Measurements from ENCODE around the gene SAMD13.
"Not testable (repeated sequence)": the region's sequence is repeated elsewhere in the genome, so short reads cannot be mapped to it uniquely, and the experiment has no call there.

SAMD13 gene

DNA sequence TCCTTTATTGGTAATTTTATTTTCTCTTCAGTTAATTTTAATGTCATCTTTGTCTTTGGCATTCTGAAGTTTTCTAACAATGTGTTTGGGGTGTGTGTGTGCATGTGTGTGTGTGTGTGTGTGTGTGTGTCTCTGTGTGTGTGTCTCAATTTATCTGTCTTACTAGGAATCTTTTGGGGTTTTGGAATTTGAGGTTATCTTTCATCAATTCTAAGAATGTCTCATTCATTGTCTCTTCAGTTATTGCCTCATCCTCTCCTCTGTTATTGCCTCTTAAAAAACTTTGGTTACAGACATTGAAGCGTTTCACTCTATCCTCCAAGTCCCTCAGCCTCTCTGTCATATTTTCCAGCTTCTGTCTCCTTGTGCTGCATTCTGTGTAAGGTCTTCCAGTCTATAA, 18.1 kb upstream of the SAMD13 start:
- DNase-seq (ENCODE audit: low read depth in 2 of 2): no peak

DNA sequence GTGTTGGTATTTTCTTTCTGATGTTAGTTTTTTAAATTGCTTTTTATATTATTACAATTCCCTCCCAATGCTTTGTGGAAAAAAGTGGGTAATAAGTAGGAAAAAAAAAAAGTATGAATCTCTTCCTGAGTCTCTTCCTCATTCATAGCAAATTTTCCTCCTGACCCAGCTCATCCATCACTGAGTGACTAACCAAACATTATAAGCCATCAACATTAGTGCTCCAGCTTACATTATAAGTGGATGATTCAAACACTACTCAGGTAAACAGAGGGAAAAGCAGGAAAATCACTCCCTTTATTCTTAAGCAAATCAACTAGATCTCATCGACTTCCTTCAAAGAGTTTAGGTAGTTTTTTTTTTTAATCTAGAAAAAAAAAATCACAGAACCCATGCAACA, 15.4 kb upstream of the SAMD13 start:
- DNase-seq (ENCODE audit: low read depth in 2 of 2): no peak

DNA sequence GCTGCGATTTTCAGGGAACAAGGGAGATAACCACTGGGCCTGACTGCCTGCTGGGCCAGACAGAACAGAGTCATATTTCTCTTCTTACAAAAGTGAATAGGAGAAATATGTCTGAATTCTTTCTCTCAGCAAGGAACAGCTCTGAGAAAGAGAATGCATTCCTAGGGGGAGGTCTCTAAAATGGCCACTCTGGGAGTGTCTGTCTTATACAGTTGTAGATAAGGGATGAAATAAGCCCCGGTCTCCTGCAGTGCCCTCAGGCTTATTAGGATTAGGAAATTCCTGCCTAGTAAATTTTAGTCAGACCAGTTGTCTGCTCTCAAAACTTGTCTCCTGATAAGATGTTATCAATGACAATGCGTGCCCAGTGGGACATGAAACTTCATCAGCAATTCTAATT, 14.1 kb upstream of the SAMD13 start:
- DNase-seq (ENCODE audit: low read depth in 2 of 2): not testable (repeated sequence)

DNA sequence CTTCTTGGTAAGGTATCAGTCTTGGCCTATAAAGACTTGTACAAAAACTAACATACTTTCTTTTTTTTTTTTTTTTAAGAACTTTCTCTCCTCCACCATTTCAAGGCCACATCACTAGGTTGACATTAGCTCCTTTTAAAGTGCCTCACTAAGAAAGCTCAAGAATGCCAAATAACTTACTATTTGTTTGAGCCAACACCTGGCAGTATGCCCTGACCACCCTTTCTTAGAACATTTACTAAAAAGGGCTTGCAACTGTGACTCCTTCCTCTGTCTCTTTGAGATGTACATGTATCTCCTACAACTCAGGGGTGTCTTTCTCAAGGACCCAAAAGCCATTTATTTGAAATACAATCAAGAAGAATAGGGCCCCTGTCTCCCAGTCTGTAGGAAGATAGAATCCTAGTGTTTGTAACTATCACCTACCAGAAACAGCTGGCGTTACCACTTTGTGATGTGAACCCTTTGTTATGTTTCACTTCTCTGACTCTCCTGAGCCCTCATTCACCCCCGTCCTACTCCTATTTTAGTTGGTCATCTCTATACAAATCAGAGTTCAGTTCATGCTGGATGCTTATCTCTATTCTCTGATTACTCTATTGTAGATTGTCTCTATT, 12.2 kb upstream of the SAMD13 start:
- DNase-seq (ENCODE audit: low read depth in 2 of 2): no peak

DNA sequence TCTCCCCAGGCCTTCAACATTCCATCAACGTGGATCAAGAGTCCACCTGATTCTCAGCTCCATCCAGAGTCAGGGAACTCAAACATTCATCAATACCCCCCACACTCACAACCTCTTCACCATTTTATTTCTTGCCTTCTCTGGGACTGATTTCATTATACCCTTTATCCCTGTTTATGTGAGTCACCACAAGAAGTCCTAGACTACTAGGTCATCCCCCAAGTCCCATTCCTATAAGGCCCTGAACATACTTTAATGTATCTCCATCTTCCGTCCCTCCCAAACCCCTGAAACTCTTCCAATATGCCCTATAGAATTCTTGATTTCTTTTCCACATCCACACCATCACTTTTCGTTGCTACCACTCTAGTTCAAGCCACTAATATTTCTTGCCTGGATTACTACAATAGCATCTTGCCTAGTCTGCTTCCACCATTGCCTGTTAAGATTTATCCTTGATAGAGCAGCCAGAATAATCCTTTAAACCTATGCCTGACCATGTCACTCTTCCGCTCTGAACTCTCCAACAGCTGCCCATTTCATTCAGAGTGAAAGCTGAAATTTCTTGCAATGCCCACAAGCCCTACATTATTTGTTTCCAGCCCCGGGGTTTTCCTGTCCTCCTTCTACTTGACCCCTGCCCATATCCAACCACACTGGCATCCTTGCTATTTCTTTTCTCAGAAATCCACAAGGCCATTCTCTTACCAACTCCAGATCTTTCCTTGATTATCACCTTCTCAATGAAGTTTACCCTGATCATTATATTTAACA, 9.4 kb upstream of the SAMD13 start:
- no peak for DNase-seq (ENCODE audit: low read depth in 2 of 2)

DNA sequence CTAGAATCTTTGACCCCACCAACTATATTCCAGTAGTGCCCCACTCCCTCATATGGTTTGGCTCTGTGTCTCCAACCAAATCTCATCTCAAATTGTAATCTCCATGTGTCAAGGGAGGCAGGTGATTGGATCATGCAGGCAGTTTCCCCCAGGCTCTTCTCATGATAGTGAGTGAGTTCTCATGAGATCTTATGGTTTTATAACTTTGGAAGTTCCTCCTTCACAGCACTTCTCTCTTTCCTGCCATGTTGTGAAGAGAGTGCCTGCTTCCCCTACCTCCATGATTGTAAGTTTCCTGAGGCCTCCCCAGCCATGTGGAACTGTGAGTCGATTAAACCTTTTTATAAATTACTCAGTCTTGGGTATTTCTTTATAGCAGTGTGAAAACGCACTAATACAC, 7.7 kb upstream of the SAMD13 start:
- no peak for DNase-seq (ENCODE audit: low read depth in 2 of 2)

DNA sequence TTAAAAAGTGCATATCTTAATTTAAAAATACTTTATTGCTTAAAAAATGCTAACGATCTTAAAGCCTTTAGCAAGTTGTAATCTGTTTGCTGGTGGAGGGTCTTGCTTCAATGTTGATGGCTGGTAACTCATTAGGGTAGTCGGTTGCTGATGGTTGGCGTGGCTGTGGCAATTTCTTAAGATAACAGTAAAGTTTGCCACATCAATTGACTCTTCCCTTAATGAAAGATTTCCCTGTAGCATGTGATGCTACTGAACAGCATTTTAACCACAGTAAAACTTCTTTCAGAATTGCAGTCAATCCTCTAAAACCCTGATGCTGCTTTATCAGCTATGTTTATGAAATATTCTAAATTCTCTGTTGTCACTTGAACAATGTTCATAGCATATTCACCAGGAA, 6.8 kb upstream of the SAMD13 start:
- DNase-seq (ENCODE audit: low read depth in 2 of 2): no peak

DNA sequence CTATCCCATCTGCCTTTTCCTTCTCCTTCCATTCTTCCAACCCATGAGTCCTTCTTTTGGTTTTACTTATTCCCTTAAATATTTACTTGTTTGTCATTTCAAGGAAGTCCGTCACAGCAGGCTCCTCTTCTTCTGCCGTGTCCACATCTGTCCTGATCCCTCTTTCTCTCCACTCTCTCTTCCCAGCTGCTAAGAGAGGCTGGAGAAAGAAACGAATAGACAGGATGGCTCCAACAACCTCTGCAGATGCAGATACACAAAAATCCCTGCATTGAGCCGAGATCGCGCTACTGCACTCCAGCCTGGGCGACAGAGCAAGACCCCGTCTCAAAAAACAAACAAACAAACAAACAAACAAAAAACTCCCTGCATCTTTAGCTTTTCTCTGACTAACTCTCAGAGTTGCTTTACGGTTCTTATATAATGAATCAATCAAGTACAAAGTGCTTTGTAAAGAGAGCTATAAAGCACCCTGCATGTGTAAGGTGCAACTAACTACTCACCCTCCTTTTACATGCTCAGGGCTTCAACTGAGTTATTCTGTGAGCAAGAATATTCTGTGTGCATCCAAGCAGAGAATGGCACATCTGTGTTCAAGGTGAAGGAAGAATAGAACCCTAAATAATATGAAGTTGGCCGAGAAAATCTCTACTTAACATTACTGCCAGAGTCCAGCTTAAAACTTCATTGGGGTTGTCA, 3.8 kb upstream of the SAMD13 start:
- DNase-seq (ENCODE audit: low read depth in 2 of 2): no peak

DNA sequence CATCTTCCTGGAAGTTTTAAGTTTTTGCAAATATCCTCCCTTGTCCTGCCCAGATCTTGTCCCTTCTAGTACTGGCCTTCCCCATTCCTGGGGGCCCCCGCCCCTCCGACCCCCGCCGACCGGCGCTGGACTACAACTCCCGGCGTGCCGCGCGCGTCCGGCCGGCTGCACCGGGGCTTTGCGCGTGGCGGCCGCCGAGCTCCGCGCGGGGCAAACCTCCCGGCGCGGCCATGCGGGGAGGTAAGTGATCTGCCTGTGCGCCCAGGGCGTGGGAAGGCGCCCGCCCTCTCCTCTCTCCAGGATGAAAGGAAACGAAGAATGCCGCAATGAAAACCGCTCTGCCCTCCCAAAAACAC, 3.2 kb upstream of the SAMD13 start:
- DNase-seq (ENCODE audit: low read depth in 2 of 2): peak; percentile 20 to 33

DNA sequence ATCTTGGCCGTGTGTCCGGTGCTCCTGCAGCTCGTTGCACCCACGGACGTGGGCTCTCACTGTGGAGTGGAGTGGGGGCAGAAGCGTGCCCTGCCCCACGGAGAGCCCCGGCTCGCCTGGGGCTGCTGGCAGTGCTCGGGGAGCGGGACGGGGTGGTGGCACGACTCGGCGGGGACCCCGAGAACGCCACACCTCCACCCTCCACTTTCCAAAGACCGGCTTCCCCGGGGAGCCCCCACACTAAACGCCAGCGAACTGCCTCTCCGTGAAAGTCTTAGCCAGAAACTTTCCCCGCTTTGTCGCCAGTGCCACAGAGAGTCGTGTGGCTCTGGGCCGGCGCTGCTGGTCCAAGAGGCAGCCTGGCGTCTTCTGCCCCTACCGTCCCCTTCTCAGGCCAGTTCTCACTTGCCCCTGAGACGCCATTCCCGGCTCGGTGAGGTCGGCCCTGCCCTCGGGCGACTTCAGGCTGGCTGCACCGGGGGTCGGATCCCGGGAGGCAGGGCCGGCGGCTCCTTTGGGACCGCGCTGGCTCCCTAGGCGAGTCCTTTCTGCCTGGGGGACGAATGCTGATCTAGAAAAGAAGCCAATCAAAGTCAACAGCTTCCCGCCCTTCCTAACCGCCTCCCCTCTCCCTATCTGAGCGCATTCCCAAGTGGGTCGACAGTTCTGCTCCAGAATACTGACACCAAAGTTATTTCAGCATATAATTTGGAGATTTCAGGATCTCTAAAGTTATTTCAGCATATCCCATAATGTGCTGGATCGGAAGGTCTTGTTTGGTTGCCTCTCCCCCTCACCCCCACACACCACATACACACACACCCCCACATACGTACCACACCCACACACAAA, 2.6 kb upstream of the SAMD13 start:
- DNase-seq (ENCODE audit: low read depth in 2 of 2): peak; percentile 8 to 14

DNA sequence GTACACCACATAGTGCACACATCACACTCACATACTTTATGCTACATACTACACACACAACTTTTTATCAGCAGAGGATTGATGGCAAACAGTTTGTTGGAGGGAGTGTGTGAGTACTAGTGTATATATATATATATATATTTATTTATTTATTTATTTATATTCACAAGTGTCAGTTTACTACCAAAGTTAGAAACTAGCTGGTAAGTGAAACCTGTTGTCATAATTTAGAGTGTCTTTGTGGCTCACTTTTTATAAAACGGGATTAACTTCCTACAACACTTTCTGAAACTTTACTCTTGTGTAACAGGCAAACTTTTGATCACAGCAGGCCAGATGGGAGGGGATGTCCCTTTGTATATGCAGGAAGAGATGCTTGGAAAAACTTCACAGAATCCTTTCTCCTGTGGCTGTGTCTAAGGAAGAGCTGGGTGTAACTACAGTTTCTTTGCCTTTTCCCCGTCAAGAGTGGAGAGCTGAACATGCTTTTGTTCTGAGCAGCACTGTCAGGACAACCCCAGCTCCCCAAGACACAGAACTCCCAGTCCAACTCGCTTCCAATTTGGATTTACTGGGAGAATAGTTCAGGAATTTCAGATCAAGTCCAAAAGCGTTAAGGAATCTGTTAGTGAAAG, 1.9 kb upstream of the SAMD13 start:
- no peak for DNase-seq (ENCODE audit: low read depth in 2 of 2)

DNA sequence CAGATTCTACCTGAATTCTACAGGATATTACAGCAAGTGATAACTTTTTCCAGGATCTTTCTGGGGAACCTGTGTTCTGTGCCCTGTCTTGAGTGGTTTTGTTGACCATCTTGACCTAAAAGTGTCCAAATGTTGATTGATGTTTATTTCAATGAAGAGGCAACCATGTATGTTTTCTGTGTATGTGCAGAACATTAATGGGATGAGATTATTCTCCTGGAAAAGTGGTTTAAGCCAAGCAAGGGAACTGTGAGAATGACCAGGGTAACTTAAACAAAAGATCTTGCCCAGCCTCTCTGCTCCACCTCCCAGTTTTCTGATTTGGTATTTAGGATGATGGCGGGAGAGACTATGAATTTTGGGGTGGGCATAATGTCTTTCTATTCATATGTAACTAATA, 1.0 kb upstream of the SAMD13 start:
- DNase-seq (ENCODE audit: low read depth in 2 of 2): no peak

DNA sequence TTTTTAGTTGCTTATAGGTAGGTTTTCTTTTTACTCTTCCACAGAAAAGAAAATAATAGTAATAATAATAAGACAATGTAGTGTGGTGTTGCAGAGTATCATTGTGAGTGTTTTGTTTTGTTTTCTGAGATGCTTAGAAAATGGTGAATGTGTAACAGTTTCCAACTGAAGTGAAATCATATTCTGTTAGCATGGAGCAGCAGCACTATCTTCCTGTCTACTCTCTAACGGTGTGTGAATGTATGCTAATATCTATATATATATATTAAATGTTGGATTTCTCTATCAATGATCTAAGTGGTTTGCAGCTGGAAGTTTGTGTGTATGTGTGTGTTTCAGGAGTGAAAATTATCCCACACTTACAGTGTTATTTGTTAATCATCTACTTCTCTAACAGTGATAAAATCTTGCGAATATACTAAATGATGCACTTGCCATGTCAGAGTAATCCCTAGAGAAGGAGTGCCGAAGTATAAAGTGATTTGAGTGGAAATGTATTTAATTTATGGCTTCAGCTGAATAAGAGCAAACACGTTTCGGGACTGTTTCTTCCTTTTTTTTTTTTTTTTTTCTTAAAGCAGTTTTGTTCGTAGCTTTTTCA, 377 bp downstream of the SAMD13 start:
- no peak for DNase-seq (ENCODE audit: low read depth in 2 of 2)

DNA sequence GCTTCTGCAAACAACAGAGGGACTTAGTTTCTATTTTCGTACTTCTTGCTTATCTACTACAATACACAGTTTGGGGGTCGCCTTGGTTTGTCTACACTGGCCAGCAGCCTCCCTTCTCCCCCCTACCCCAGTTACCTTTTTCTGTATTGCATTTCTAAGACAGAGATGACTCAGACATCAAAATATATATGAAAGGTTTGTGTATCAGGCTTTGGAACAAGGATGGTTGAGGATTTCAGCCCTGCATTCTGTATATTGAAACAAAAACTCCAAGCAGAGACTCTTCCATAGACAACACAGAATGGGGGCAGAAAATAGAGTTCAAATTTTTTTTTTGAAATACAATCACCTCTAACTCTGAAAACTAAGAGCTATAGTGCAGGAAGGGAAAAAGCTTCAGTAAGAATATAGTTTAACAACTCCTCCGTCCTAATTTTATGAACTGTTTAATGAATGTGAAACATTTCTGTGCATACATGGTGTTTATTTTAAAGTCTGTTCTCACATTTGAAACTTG, 1.9 kb downstream of the SAMD13 start:
- no peak for DNase-seq (ENCODE audit: low read depth in 2 of 2)

DNA sequence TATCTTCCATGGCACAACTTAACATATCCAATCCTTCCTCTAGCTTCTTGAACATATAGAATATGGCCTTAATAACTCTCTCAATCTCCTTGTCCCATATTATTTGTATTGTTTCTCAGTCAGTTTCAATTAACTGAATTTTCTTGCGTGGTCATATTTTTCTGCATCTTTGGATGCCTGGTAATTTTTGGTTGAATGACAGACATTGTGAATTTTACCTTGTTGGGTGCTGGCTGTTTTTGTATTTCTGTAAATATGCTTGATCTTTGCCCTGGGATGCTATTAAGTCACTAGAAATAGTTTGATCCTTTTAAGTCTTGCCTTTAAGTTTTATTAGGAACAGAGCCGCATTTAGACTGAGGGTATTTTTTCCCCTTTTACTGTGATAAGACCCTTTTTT, 5.9 kb downstream of the SAMD13 start:
- no peak for DNase-seq (ENCODE audit: low read depth in 2 of 2)

DNA sequence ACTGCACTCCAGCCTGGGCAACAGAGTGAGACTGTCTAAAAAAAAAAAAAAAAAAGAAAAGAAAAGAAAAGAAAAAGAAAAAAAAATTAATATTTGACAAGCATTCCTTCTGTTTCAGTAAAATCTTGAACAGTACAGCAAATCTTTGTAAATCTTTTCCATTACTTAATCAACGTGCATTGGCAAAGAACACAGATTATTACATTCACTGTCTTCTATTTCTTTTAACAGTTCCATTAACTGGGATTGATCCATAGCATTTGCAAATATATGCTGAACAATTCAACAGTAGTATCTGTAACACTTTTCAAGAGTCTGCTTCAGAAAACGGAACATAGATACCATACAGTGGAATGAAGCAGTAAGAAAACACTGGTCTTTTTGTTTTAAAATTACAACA, 9.8 kb downstream of the SAMD13 start:
- DNase-seq (ENCODE audit: low read depth in 2 of 2): no peak

DNA sequence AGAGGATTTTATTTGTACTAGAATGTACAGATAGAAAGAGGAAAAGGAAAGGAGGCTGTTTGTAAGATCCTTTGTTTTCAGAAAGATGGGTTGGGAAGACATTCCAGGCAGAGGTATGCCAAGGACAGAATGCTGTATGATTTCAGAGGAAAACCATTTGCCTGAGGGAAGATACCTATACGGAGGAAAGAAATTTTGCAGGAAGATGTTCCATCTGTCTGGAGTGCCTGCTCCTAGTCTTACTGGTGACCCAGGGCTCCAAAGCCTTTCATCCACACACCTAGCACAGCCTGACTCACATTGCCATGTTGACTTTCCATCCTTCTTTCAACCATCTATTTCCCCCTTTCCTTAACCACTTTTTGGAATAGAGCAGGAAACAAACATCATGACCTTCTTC, 18.2 kb downstream of the SAMD13 start:
- DNase-seq (ENCODE audit: low read depth in 2 of 2): no peak

DNA sequence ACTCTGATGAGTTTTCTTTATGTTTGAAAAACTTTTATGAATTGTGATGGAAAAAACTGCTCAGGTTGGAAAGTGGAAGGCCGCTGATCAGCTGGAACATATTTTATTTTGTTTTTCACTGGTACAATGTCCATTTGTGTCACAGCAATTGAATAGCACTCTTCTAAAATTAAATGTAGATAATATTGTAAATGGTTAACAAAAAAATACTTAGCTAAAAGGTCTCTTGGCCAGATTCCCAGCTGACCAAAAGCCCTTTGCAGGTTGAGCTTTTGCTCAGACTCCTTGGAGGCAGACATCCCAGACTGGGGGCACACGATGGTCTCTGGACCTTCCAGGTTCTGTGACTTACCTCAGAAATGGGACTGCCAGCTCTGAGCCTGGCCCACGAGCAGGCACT, 26.3 kb downstream of the SAMD13 start:
- DNase-seq (ENCODE audit: low read depth in 2 of 2): no peak

DNA sequence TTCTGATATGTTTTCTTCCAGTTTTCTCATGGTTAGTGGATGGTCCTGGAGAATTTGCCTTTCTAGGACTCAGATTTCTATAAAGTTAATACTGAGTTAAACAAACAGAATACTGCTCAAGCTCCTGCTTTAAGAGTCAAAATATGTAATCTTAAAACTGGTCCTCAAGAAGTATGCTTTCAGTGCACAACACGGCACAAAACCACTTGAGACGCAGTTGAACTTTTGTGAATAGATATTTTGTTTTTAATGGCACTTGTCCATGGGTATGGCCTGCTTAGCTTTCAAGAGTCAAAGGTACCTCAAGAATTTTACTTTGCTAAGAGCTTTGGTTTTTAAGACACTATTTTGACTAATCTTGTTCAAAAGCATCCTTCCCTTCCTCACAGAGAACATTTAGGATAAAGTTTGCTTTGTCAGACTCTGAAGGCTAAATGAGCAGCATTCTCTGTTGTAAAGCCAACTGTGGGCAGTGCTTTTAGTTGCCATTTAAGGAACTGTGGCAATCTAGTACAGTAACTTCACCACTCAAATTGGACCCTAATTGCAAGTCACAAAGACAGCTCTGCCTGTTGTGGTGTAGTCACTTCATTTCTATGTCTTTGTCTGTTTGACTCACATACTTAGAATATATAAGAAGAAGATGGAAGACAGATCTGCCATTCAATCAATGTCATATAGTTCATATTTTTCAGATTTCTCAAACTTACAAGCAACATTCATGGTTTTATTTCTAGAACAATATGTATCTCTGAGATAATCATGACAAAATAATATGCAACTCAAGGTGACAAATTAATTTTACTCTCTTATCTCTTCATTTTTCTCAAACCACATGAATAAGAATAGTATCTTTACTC, 28.8 kb downstream of the SAMD13 start:
- no peak for DNase-seq (ENCODE audit: low read depth in 2 of 2)

DNA sequence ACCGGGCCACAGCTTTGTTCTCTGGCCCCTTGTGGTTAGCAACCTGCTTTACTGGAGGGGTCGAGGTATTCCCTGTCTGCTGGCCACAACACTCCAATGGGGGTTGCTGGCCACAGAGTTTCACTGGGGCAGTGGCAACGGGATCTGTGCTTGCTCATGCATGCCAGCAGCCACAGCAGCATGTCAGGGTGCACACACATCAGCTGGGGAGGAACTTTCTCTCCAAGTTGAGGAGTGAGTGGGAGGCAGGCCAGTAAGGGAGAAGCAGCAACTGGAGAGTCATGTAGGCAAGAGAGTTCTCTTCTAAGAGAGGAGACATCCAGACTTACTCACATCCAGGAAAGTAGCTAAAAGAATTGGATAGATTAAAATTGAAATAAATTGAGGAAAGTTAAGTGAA, 38.0 kb downstream of the SAMD13 start:
- DNase-seq (ENCODE audit: low read depth in 2 of 2): no peak

Data from activated CD4-positive, alpha-beta T cell treated with anti-CD3 and anti-CD28 coated beads for 24 hours (primary cell).